Bronchial epithelial cell (primary cell): Measurements from ENCODE around the gene NOTCH1. TPM values are rescaled to one million over a fixed set of nuclear protein-coding genes. Genes with fewer than 3 reads are reported as not detected.

Experiments used
- DNase-seq: peaks from one replicate; pipeline ENCODE4 v3.0.0-alpha.2; 2010; ENCODE audit warnings: low read depth
- FAIRE-seq: peaks from 2 replicates; lab custom pipeline; 2011; peaks lifted over from hg19 to GRCh38; lab: Jason Lieb, UNC
- H3K27me3 ChIP-seq: 2 replicates; pipeline ENCODE4 v1.5.1; 2011; ENCODE audit warnings: low read length; ENCODE audit not compliant: control insufficient read depth, insufficient read depth
- H3K36me3 ChIP-seq: 2 replicates; pipeline ENCODE4 v1.5.1; 2011; ENCODE audit warnings: low read length; ENCODE audit not compliant: control insufficient read depth, insufficient read depth
- H3K4me3 ChIP-seq: 2 replicates; pipeline ENCODE4 v1.5.1; 2011; ENCODE audit warnings: mild to moderate bottlenecking, low read depth, low read length, control low read depth
- CTCF ChIP-seq: IDR thresholded peaks from 2 replicates; pipeline ENCODE4 v1.5.1; 2011; ENCODE audit warnings: mild to moderate bottlenecking, moderate library complexity, low read length, control low read depth, inconsistent platforms; ENCODE audit not compliant: insufficient read depth, severe bottlenecking
- total RNA-seq: library from RNA; depleted of rRNA; stranded (reverse); fragments of >200 nt; gene quantifications from 2 replicates; pipeline ENCODE4 v1.2.1, GENCODE V29; 2014

Gene NOTCH1
- total RNA-seq, 1 donor from 2014 or later = 70.0 TPM

GRCh38 chr9:136569526-136570148, 23.8 kb upstream of the NOTCH1 start:
- H3K36me3 ChIP-seq = no peaks in the 10 kb centered on the region
- H3K27me3 ChIP-seq = no peaks in the 10 kb centered on the region
- H3K4me3 ChIP-seq = no peak overlapping the region
- TF ChIP-seq CTCF = no peak
- peak; percentile 100 for FAIRE-seq
- DNase-seq = no peak

- no peak for TF ChIP-seq CTCF
- Histone ChIP-seq H3K36me3 (no peaks in the 10 kb centered on the region), H3K27me3 (peaks cover under 1% of the 10 kb centered on the region), H3K4me3 (no peak overlapping the region)
- DNase-seq (no peak), FAIRE-seq (no peak)
Measured at GRCh38 chr9:136568288-136569081, 22.6 kb upstream of the NOTCH1 start.

- TF ChIP-seq CTCF = no peak
- H3K4me3 ChIP-seq = no peak overlapping the region
- DNase-seq (peak; percentile 72), FAIRE-seq (no peak)
- no peaks in the 10 kb centered on the region for H3K36me3 ChIP-seq
- H3K27me3 ChIP-seq = peaks cover 3% of the 10 kb centered on the region
Measured at GRCh38 chr9:136567651-136568287, 21.9 kb upstream of the NOTCH1 start.

- no peak overlapping the region for H3K4me3 ChIP-seq
- peaks cover 3% of the 10 kb centered on the region for H3K27me3 ChIP-seq
- DNase-seq (no peak), FAIRE-seq (no peak)
- H3K36me3 ChIP-seq = no peaks in the 10 kb centered on the region
- no peak for TF ChIP-seq CTCF
Measured at GRCh38 chr9:136566901-136567300, 21.1 kb upstream of the NOTCH1 start.

- FAIRE-seq (no peak), DNase-seq (no peak)
- no peaks in the 10 kb centered on the region for H3K36me3 ChIP-seq
Measured at GRCh38 chr9:136566553-136566895, 20.7 kb upstream of the NOTCH1 start.

More at GRCh38 chr9:136566553-136566895, 20.7 kb upstream of the NOTCH1 start:
- TF ChIP-seq CTCF = no peak
- Histone ChIP-seq H3K4me3 (no peak overlapping the region), H3K27me3 (peaks cover 3% of the 10 kb centered on the region)
